Thymus (tissue), 14 donors: ENCODE data around the gene MFSD6L. TPM values are rescaled to one million over a fixed set of nuclear protein-coding genes. Genes with fewer than 3 reads are reported as not detected.

Experiments
- DNase-seq, 9 donors: peaks; one replicate each; pipeline ENCODE4 v3.0.0-alpha.2; 2013; ENCODE audit warnings: low spot score in 9 of 9, low read depth in 6 of 9, missing footprints in 1 of 9
- H3K27ac ChIP-seq, 2 donors: one replicate each; pipeline ENCODE4 v1.5.1; 2013; ENCODE audit warnings: control low read depth in 1 of 2, low read depth in 1 of 2, low read length in 1 of 2, mild to moderate bottlenecking in 1 of 2, moderate library complexity in 1 of 2
- H3K27me3 ChIP-seq, 2 donors: one replicate each; pipeline ENCODE4 v1.5.1; 2013; ENCODE audit warnings: low read length in 1 of 2; ENCODE audit not compliant: control insufficient read depth in 2 of 2, insufficient read depth in 1 of 2
- H3K36me3 ChIP-seq, 2 donors: one replicate each; pipeline ENCODE4 v1.5.1; 2013; ENCODE audit warnings: low read length in 1 of 2, mild to moderate bottlenecking in 1 of 2, moderate library complexity in 1 of 2; ENCODE audit not compliant: control insufficient read depth in 2 of 2, insufficient read depth in 2 of 2
- H3K4me1 ChIP-seq, 2 donors: one replicate each; pipeline ENCODE4 v1.5.1; 2013; ENCODE audit warnings: low read length in 2 of 2; ENCODE audit not compliant: control insufficient read depth in 2 of 2, insufficient read depth in 2 of 2
- H3K4me3 ChIP-seq, 2 donors: one replicate each; pipeline ENCODE4 v1.5.1; 2013; ENCODE audit warnings: low read length in 2 of 2, control low read depth in 1 of 2, mild to moderate bottlenecking in 1 of 2
- H3K9me3 ChIP-seq, 2 donors: one replicate each; pipeline ENCODE4 v1.5.1; 2013; ENCODE audit warnings: low read length in 1 of 2, mild to moderate bottlenecking in 1 of 2; ENCODE audit not compliant: control insufficient read depth in 2 of 2, insufficient read depth in 1 of 2
- WGBS: extraction: QIAGEN DNeasy Blood & Tissue Kit; methylation state at CpG from one replicate; pipeline ENCODE4 v1.1.7; 2013; 5-methylcytosine and 5-hydroxymethylcytosine counted together
- long read RNA-seq, 10 donors: transcript quantifications; one replicate each; lab custom pipeline, GENCODE V29; 2026
- polyA plus RNA-seq: library from polyadenylated mRNA; stranded (reverse); fragments of 200-250 nt; gene quantifications from one replicate; pipeline ENCODE4 v1.2.3, GENCODE V29; 2013
- total RNA-seq: library from RNA; stranded (reverse); fragments of 120-200 nt; gene quantifications from one replicate; pipeline ENCODE4 v1.2.4, GENCODE V29; 2013
- donor health status: healthy.

MFSD6L gene, protein sequence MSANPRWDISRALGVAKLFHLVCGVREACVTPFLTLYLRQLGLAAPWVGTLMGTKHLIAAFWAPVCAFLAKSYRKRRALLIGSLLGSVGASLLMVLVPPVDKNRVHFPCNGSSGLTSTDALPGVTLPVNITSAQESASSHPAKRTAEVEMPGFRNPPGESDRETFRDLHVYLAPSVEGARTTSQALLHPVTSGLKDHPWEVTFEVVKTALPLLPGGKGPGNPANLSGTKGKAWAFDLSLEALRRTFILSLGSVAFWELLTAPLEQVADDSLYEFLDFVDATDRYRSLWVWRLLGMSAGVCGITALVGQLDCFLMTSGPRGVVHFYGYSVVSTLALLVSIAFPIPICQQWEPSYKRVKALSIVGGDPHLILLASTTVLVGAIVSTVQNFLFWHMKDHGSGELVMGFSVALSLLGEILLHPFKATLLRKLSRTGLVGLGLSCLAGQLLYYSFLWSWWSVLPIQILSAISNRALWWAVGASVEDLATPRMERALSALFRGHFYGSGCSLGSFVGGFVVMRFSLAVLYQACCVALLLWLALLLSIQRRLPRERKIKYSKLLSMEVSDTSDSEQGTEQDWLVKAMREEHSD
- 0.61 TPM for total RNA-seq
- polyA plus RNA-seq: 0.68 TPM
- long read RNA-seq, donor 1: 0 reads
- long read RNA-seq, donor 2: 0 reads
- long read RNA-seq, donor 3, partial matches to known transcripts: 0 of 1 reads
- long read RNA-seq, donor 3, other reads (novel, unspliced or antisense): 0 of 1 reads
- long read RNA-seq, donor 4, partial matches to known transcripts: 0 of 1 reads
- long read RNA-seq, donor 4, other reads (novel, unspliced or antisense): 0 of 1 reads
- long read RNA-seq, donor 5, partial matches to known transcripts: 0 of 3 reads
- long read RNA-seq, donor 5, other reads (novel, unspliced or antisense): 0 of 3 reads
- long read RNA-seq, donor 6, partial matches to known transcripts: 0 of 1 reads
- long read RNA-seq, donor 6, other reads (novel, unspliced or antisense): 0 of 1 reads
- long read RNA-seq, donor 7: 0 reads
- long read RNA-seq, donor 8: 0 reads
- long read RNA-seq, donor 9, partial matches to known transcripts: 0 of 1 reads
- long read RNA-seq, donor 9, other reads (novel, unspliced or antisense): 0 of 1 reads
- long read RNA-seq, donor 10: 0 reads

DNA sequence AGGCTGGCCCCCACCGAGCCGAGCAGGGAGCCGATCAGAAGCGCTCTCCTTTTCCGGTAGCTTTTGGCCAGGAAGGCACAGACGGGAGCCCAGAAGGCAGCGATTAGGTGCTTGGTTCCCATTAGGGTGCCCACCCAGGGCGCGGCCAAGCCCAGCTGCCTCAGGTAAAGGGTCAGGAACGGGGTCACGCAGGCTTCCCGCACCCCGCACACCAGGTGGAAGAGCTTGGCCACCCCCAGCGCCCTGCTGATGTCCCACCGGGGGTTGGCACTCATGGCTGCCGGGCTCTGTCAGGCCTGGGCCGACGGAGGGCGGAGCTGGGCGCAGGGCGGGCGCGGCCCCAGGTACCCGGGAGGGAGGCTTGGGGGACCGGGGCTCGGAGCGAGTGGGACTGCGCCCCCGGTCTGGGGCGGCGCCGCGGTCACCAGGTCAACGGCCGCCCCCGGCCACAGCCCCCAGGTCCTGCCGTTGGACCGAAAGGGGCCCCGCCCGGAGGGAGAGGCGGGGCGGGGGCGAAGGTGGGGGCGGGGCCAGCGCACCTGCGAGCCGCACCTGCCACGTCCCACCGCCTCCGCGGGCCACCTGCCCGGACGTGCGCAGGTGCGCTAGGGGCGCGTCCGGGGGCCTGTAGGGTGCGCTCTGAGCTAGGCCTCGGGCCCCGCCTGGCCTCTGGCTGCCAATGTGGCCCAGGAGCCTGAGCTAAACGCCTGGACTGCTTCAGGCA lies at the start of gene MFSD6L:
MFSD6L (minus strand) TSS at position 520 of the 724 bp plus-strand sequence; CDS start at position 275, 245 bp downstream.
- no peaks in the 10 kb centered on the region for H3K36me3 ChIP-seq
- WGBS: 69% methylated on average over 62 of the region's 62 CpGs
- no peak within 1 kb of the TSS for H3K4me3 ChIP-seq
- no peak for DNase-seq
- no peak within 1 kb of the TSS for H3K27ac ChIP-seq
- no peaks in the 10 kb centered on the region for H3K4me1 ChIP-seq
- peaks cover 0 to 3% of the 10 kb centered on the region in 2 donors for H3K27me3 ChIP-seq
- no peaks in the 10 kb centered on the region for H3K9me3 ChIP-seq

DNA sequence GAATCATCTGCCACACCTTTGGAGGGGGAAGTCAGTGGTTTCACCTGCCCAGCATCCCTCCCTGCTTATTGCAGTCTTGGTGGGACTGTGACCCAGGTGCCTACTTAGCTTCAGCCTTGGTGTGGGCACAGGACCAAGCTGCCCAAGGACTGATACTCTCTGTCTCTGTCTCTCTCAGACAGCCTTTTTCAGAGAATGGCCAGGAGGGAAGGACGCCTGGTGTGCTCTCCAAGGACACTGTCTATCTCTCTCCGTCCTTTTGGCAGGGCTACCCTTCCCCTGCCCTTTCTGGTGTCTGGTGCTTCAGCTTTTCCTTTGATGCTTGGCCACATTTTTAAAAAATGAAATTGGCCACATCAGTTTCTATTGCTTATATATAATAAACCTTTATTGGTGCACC lies 48.7 kb upstream of the MFSD6L start:
- H3K27me3 ChIP-seq: no peaks in the 10 kb centered on the region
- peaks cover 3 to 11% of the 10 kb centered on the region in 2 donors for H3K4me1 ChIP-seq
- no peaks in the 10 kb centered on the region for H3K9me3 ChIP-seq
- no peak for DNase-seq
- peaks cover 0 to 2% of the 10 kb centered on the region in 2 donors for H3K36me3 ChIP-seq
- WGBS: 98% methylated on average over 2 of the region's 2 CpGs
- H3K4me3 ChIP-seq: no peak overlapping the region
- H3K27ac ChIP-seq: no peak overlapping the region

DNA sequence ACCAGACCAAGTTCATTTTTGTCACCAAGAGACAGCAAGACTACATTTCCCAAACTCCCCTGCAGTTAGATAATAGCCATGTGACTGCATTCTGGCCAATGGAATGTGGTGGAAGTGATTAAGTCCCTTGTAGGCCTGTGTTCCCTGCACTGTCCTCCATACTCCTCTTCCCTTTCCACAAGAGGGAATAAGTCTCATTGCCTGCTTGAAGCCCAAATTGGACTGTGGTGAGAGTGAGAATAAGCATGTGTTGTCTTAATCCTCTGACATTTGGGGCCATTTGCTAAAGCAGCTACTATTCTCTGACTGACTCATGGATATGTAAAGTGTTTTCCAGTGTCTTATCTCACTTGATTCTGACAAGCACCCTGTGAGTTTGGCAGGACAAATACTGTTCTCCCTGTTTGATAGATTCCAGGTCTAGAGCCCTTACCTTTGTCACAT lies 47.6 kb upstream of the MFSD6L start:
- DNase-seq: peak in 1 of 9 donors; percentile 53
- H3K4me3 ChIP-seq: no peak overlapping the region
- no peaks in the 10 kb centered on the region for H3K9me3 ChIP-seq
- no peak overlapping the region for H3K27ac ChIP-seq
- peaks cover 0 to 2% of the 10 kb centered on the region in 2 donors for H3K36me3 ChIP-seq
- no peaks in the 10 kb centered on the region for H3K27me3 ChIP-seq
- peaks cover 3 to 19% of the 10 kb centered on the region in 2 donors for H3K4me1 ChIP-seq

DNA sequence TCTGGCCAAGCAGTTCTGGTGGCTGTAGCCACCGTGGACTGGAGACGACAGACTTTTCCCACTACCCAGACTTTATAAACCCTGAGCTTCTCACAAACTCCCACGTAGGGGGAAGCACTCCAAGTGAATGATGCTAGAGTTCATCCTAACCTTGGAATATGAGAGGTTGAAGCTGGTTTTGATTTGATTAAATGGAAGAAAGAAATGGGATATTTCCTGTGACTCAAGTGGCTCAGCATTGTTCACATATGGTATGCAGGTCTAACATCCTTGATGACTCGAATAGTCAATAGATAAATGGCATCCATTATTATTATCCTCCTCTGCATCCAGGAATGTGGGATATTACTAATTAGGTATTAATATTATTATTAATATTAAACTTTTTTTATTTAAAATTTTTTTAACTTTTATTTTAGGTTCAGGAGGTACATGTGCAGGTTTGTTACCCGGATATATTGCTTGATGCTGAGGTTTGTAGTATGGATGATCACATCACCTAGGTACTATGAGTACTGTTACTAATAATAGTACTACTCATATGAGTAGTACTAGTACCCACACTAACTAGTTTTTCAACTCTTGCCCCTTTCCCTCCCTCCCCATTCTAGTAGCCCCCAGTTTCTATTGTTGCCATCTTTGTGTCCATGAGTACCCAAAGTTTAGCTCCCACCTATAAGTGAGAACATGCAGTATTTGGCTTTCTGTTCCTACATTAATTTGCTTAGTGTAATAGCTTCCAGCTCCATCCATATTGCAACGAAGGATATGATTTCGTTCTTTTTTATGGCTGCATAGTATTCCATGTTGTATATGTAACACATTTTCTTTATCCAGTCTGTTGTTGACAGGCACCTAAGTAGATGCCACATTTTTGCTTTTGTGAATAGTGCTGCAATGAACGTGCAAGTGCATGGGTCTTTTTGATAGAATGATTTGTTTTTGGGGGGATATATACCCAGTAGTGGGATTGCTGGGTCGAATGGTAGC lies 45.4 kb upstream of the MFSD6L start:
- H3K27ac ChIP-seq: no peak overlapping the region
- DNase-seq: no peak
- H3K27me3 ChIP-seq: no peaks in the 10 kb centered on the region
- H3K9me3 ChIP-seq: no peaks in the 10 kb centered on the region
- H3K4me3 ChIP-seq: no peak overlapping the region
- peaks cover 0 to 2% of the 10 kb centered on the region in 2 donors for H3K36me3 ChIP-seq
- H3K4me1 ChIP-seq: peaks cover 3 to 19% of the 10 kb centered on the region in 2 donors
- 97% methylated on average over 9 of the region's 9 CpGs for WGBS

DNA sequence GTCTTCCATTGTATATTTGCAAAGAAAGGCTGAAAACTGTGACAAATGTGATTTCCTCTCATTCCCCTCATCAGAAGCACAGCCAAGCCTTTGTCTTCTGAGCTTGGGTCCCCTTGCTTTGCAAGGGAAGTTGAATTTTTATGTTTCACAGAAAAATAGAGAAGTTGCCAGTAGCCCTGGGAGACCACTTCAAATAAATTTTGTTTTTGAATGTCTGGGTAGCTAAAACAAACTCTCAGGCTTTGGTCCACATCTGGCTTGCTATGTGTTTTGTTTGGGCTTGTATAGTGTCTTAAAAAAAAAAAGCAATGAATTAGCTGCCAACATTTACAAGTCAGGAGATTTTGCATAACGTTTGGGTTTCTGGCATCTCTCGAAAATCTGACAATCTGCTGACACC lies 44.2 kb upstream of the MFSD6L start:
- 8% methylated on average over 2 of the region's 2 CpGs for WGBS
- H3K27me3 ChIP-seq: no peaks in the 10 kb centered on the region
- peak in 1 of 9 donors; percentile 41 for DNase-seq
- H3K4me1 ChIP-seq: peaks cover 3 to 19% of the 10 kb centered on the region in 2 donors
- no peak overlapping the region for H3K4me3 ChIP-seq
- no peaks in the 10 kb centered on the region for H3K9me3 ChIP-seq
- peak overlapping the region in 1 of 2 donors; percentile 49 for H3K27ac ChIP-seq
- H3K36me3 ChIP-seq: no peaks in the 10 kb centered on the region

DNA sequence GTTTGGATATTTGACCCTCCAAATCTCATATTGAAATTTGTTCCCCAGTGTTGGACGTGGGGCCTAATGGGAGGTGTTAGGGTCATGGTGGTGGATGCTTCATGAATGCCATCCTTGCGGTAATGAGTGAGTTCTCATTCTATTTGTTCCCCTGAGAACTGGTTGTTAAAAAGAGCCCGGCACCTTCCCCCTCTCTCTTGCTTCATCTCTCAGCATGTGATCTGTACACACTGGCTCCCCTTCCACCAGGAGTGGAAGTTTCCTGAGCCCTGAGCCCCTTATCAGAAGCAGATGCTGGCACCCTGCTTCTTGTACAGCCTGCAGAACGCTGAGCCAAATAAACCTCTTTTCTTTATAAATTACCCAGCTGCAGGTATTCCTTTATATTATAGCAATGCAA lies 42.7 kb upstream of the MFSD6L start:
- H3K4me3 ChIP-seq: no peak overlapping the region
- no peaks in the 10 kb centered on the region for H3K9me3 ChIP-seq
- DNase-seq: no peak
- H3K27ac ChIP-seq: no peak overlapping the region
- WGBS: 96% methylated on average over 4 of the region's 4 CpGs
- no peaks in the 10 kb centered on the region for H3K36me3 ChIP-seq
- no peaks in the 10 kb centered on the region for H3K27me3 ChIP-seq
- H3K4me1 ChIP-seq: peaks cover 3 to 19% of the 10 kb centered on the region in 2 donors

DNA sequence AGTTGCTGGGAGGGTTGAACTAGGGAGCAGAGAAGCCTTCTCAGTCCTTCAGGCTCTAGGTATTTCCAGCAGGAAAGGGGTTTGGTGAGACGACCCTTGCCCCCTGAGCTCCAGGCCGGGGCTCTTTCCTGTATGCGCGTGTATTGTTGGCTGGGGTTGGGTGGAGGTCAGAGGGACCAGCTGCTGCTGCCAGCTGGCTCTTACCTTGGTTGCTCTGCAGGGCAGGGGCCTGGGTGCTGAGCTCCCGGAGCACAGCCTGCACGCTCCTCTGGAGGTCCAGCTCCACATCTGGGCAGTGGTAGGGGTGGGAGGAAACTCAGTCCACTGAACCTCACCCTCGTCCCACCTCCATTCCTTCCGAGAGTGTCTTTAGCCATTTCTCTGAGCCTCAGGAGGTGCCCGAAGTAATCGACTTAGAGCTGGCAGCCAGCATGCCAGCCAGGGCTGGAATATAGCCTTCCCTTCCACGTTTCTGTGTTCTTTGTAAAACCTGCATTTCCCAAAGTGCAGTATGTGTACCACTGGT lies 40.3 kb upstream of the MFSD6L start:
- WGBS: 95% methylated on average over 11 of the region's 11 CpGs
- DNase-seq: no peak

More for the DNA sequence above, 40.3 kb upstream of the MFSD6L start:
- no peaks in the 10 kb centered on the region for H3K36me3 ChIP-seq
- no peaks in the 10 kb centered on the region for H3K9me3 ChIP-seq
- H3K27ac ChIP-seq: no peak overlapping the region
- H3K4me1 ChIP-seq: peaks cover 3 to 19% of the 10 kb centered on the region in 2 donors
- no peaks in the 10 kb centered on the region for H3K27me3 ChIP-seq
- no peak overlapping the region for H3K4me3 ChIP-seq
